Ovary (tissue), 9 donors: ENCODE data around the gene DLG5. TPM values are rescaled to one million over a fixed set of nuclear protein-coding genes. Genes with fewer than 3 reads are reported as not detected.
A peak's percentile ranks its signal among the peaks of the same experiment; 100 is the strongest.

Experiments
- DNase-seq, 5 donors: peaks; one replicate each; pipeline ENCODE4 v3.0.0-alpha.2; 2019 to 2020
- H3K27ac ChIP-seq, 2 donors: fragments of 200-600 bp; one replicate each; pipeline versions ENCODE4 v1.5.1 to v1.8.0; 2019 to 2022
- H3K27me3 ChIP-seq: fragments of 200-600 bp; one replicate; pipeline ENCODE4 v1.8.0; 2022
- H3K36me3 ChIP-seq: fragments of 200-600 bp; sonication (generic); one replicate; pipeline ENCODE4 v1.5.1; 2019
- H3K4me1 ChIP-seq: one replicate; pipeline ENCODE4 v1.8.1; 2013; ENCODE audit warnings: mild to moderate bottlenecking, moderate library complexity; ENCODE audit not compliant: insufficient read depth
- H3K4me3 ChIP-seq: fragments of 200-600 bp; sonication (generic); one replicate; pipeline ENCODE4 v1.5.1; 2017
- H3K9me3 ChIP-seq, 2 donors: fragments of 200-600 bp in 1 of 2; sonication (generic) in 1 of 2; one replicate each; pipeline versions ENCODE4 v1.5.1 to v1.8.1; 2013 to 2019; ENCODE audit warnings: mild to moderate bottlenecking in 1 of 2, moderate library complexity in 1 of 2
- CTCF ChIP-seq, 3 donors: fragments of 450-650 bp in 2 of 3; fragments of 200-600 bp in 1 of 3; IDR thresholded peaks; one replicate each; pipeline versions ENCODE4 v1.5.1 to v1.8.0; 2016 to 2022; ENCODE audit warnings: antibody characterized with exemption in 3 of 3, mild to moderate bottlenecking in 1 of 3
- EP300 ChIP-seq: sonication (generic); formaldehyde crosslinking; IDR thresholded peaks from one replicate; pipeline ENCODE4 v1.6.1; 2017; ENCODE audit warnings: antibody characterized with exemption
- POLR2A ChIP-seq: fragments of 450-650 bp; IDR thresholded peaks from one replicate; pipeline ENCODE4 v1.6.1; 2017; ENCODE audit warnings: antibody characterized with exemption, mild to moderate bottlenecking, moderate library complexity
- WGBS, 3 donors: extraction: QIAGEN DNeasy Blood & Tissue Kit in 1 of 3; methylation state at CpG; one replicate each; pipeline versions ENCODE4 v1.1.5 to v1.1.7; 2013 to 2017; 5-methylcytosine and 5-hydroxymethylcytosine counted together
- intact Hi-C, 4 donors: fragments of 100-400 bp; cut with DNase I; formaldehyde crosslinking; loops; one replicate each; pipeline versions ENCODE4 v1.11.0 to v1.15.1; 2022 to 2023
- polyA plus RNA-seq, 2 donors: library from polyadenylated mRNA; stranded (reverse); fragments of 200-250 nt in 1 of 2; fragments of 350-450 nt in 1 of 2; fragmentation: Illumina TruSeq in 1 of 2; extraction: RNeasy Lipid Tissue Mini Kit (QIAGEN cat#74804) in 1 of 2; gene quantifications; one replicate each; pipeline ENCODE4 v1.2.3, GENCODE V29; 2013 to 2014
- total RNA-seq, 7 donors: library from RNA; depleted of rRNA in 2 of 7; stranded (reverse); fragments of >200 nt in 2 of 7; fragmentation: NEBNext Ultra II Directional in 3 of 7; extraction: Animal tissue kit (Norgen Biotek cat#: 25700) in 3 of 7; gene quantifications; one replicate each; pipeline versions ENCODE4 v1.1.0 to v1.2.4, GENCODE V29; 2016 to 2023
- donor health status: DM: no; HTN: no; CAD: no; lungs with moderate emphysema.
- donor health status: DM: no; HTN: no; CAD: no.
- donor health status: Bipolar disorder and iron deficiency.
- donor health status: DM: yes; HTN: yes; CAD: no.
- donor health status: DM: no; HTN: no; CAD: no.
- donor health status: DM: yes; HTN: yes; CAD: no.

Gene DLG5
- total and polyA plus RNA-seq, 9 donors, result 29.1 to 71.9 (median 42.8) TPM

- H3K27ac ChIP-seq, result no peak overlapping the region
- WGBS, 3 donors, result 91 to 95% (median 94%) methylated on average over 5 of the region's 5 CpGs
- TF ChIP-seq POLR2A, result no peak
- no peak for TF ChIP-seq EP300
- TF ChIP-seq CTCF (IDR thresholded peaks at IDR 0.05), result no peak
- no peaks in the 10 kb centered on the region for H3K9me3 ChIP-seq
- no peaks in the 10 kb centered on the region for H3K36me3 ChIP-seq
- peaks cover 7% of the 10 kb centered on the region for H3K4me1 ChIP-seq
- no peak overlapping the region for H3K4me3 ChIP-seq
- intact Hi-C loops, result loop anchor here in 3 of 4 donors (5.0 to 10.0 kb wide), 3 partner anchors 82 to 185 kb away; partner anchors contain the start of genes DLG5 (in 1 of the 3) and POLR3A (in 1 of the 3)
- DNase-seq, result no peak
- no peaks in the 10 kb centered on the region for H3K27me3 ChIP-seq
Observed at GRCh38 chr10:77842652-77843212, 83.8 kb downstream of the DLG5 start.

DNA sequence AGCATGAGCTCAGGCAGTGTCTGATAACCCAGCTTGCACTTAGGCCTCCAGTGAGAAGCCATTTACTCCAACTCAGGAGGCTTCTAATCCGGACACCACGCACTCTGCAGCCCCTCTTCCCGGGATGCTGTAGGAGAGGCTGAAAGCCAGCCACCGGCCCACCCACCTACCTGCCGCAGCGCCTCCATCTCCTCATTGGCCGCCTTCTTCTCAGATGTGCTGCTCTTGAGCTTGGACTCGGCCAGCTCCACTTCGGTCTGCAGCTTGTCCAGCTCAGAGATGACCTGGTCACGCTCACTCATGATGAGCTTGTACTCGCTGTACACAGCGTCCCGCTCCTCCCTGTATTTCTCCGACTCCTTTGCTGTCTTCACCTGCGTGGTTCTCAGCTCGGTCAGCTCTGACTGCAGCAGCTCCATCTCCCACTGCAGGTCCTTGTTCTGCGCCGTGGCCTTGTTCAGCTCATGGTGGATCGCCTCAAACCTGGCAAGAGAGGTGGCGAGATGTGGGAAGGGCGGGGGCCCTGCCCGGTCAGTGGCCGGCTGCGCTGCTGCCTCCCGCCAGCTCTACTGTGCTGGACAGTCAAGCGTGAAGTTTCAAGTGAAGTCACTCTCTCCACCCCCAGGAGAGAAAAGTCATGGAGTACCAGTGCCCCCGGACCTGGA, 84.7 kb downstream of the DLG5 start:
- Histone ChIP-seq H3K27ac (no peak overlapping the region), H3K27me3 (no peaks in the 10 kb centered on the region), H3K4me3 (no peak overlapping the region), H3K4me1 (peaks cover 2% of the 10 kb centered on the region), H3K9me3 (no peaks in the 10 kb centered on the region), H3K36me3 (no peaks in the 10 kb centered on the region)
- peak in 1 of 5 donors; percentile 25 for DNase-seq
- intact Hi-C loops, result loop anchor here in 3 of 4 donors (5.0 to 10.0 kb wide), 3 partner anchors 83 to 185 kb away; partner anchors contain the start of genes DLG5 (in 1 of the 3) and POLR3A (in 1 of the 3)
- WGBS, 3 donors, result 92 to 95% (median 93%) methylated on average over 27 of the region's 27 CpGs
- TF ChIP-seq EP300 (no peak), CTCF (IDR thresholded peaks at IDR 0.05) (no peak), POLR2A (no peak)

- DNase-seq, result no peak
- Histone ChIP-seq H3K9me3 (no peaks in the 10 kb centered on the region), H3K4me1 (peaks cover 2% of the 10 kb centered on the region), H3K4me3 (no peak overlapping the region), H3K36me3 (no peaks in the 10 kb centered on the region), H3K27me3 (no peaks in the 10 kb centered on the region), H3K27ac (no peak overlapping the region)
- 92 to 93% (median 93%) methylated on average over 8 of the region's 8 CpGs for WGBS, 3 donors
- TF ChIP-seq CTCF (IDR thresholded peaks at IDR 0.05) (no peak), EP300 (no peak), POLR2A (no peak)
- intact Hi-C loops, result loop anchor here in 3 of 4 donors (5.0 to 10.0 kb wide), 3 partner anchors 84 to 187 kb away; partner anchors contain the start of genes DLG5 (in 1 of the 3) and POLR3A (in 1 of the 3)
Observed at GRCh38 chr10:77840636-77841035, 85.9 kb downstream of the DLG5 start.

- no peak for DNase-seq
- Histone ChIP-seq H3K4me3 (no peak overlapping the region), H3K9me3 (no peaks in the 10 kb centered on the region), H3K27me3 (no peaks in the 10 kb centered on the region), H3K4me1 (peaks cover 2% of the 10 kb centered on the region), H3K36me3 (no peaks in the 10 kb centered on the region), H3K27ac (no peak overlapping the region)
- WGBS, 3 donors, result 33 to 43% (median 36%) methylated on average over 14 of the region's 14 CpGs
- intact Hi-C loops, result no loop called here
- no peak for TF ChIP-seq POLR2A
- no peak for TF ChIP-seq CTCF (IDR thresholded peaks at IDR 0.05)
- no peak for TF ChIP-seq EP300
Observed at GRCh38 chr10:77837925-77838595, 88.5 kb downstream of the DLG5 start.
